Karpas-422 (cell line): Measurements from ENCODE around the gene ZNF140. TPM values are rescaled to one million over a fixed set of nuclear protein-coding genes. Genes with fewer than 3 reads are reported as not detected.

ENCODE experiments used
- DNase-seq: peaks from one replicate; pipeline ENCODE4 v3.0.0-alpha.2; 2015
- H2AFZ ChIP-seq: fragments of 200-600 bp; sonication (generic); 2 replicates; pipeline ENCODE4 v1.6.1; 2014; ENCODE audit warnings: antibody characterized with exemption, low read length, mixed read lengths
- H3K27ac ChIP-seq: fragments of 200-600 bp; sonication (generic); 2 replicates; pipeline ENCODE4 v1.5.1; 2014; ENCODE audit warnings: mild to moderate bottlenecking, low read length, moderate library complexity
- H3K27me3 ChIP-seq: fragments of 200-600 bp; sonication (generic); 2 replicates; pipeline ENCODE4 v1.6.1; 2014; ENCODE audit warnings: low read length, mixed read lengths
- H3K36me3 ChIP-seq: fragments of 200-600 bp; sonication (generic); 2 replicates; pipeline ENCODE4 v1.6.1; 2014; ENCODE audit warnings: low read length, mixed read lengths; ENCODE audit not compliant: insufficient read depth
- H3K4me1 ChIP-seq: fragments of 200-600 bp; sonication (generic); 2 replicates; pipeline ENCODE4 v1.6.1; 2014; ENCODE audit warnings: mild to moderate bottlenecking, low read length, mixed read lengths
- H3K4me2 ChIP-seq: fragments of 200-600 bp; sonication (generic); 2 replicates; pipeline ENCODE4 v1.6.1; 2014; ENCODE audit warnings: low read length, low read depth, mild to moderate bottlenecking; ENCODE audit not compliant: poor library complexity, severe bottlenecking
- H3K4me3 ChIP-seq: fragments of 200-600 bp; sonication (generic); 2 replicates; pipeline ENCODE4 v1.5.1; 2014; ENCODE audit warnings: mild to moderate bottlenecking, antibody characterized with exemption, low read length, mixed read lengths
- H3K79me2 ChIP-seq: fragments of 200-600 bp; sonication (generic); 2 replicates; pipeline ENCODE4 v1.6.1; 2014; ENCODE audit warnings: mild to moderate bottlenecking, low read length, mixed read lengths
- H3K9ac ChIP-seq: fragments of 200-600 bp; sonication (generic); 2 replicates; pipeline ENCODE4 v1.6.0; 2014; ENCODE audit warnings: low read length
- H3K9me2 ChIP-seq: fragments of 200-600 bp; sonication (generic), shearing (Covaris generic); replicated peaks from 2 replicates; pipeline ENCODE4 v1.6.0; 2014; ENCODE audit warnings: mild to moderate bottlenecking, low read length, moderate library complexity; ENCODE audit not compliant: insufficient read depth
- H3K9me3 ChIP-seq: fragments of 300-700, 200-600 bp; sonication (generic); 2 replicates; pipeline ENCODE4 v1.6.1; 2014; ENCODE audit warnings: low read length, mixed read lengths
- H4K20me1 ChIP-seq: fragments of 200-600 bp; sonication (generic); 2 replicates; pipeline ENCODE4 v1.6.1; 2014; ENCODE audit warnings: mild to moderate bottlenecking, antibody characterized with exemption, low read length, low read depth; ENCODE audit not compliant: insufficient read depth
- total RNA-seq: library from RNA; depleted of rRNA; stranded (reverse); fragments of >200 nt; shearing (Covaris generic); gene quantifications from 2 replicates; pipeline ENCODE4 v1.2.3, GENCODE V29; 2014; ENCODE audit warnings: low replicate concordance

Gene ZNF140
- total RNA-seq, 1 experiment from 2014 or later: 29.0 TPM

GRCh38 chr12:133063556-133063955, 17.2 kb upstream of the ZNF140 start:
- no peaks in the 10 kb centered on the region for H3K27me3 ChIP-seq
- no peak overlapping the region for H3K4me2 ChIP-seq
- H3K4me1 ChIP-seq: no peaks in the 10 kb centered on the region
- no peak overlapping the region for H3K4me3 ChIP-seq
- no peaks in the 10 kb centered on the region for H3K9me2 ChIP-seq
- H3K27ac ChIP-seq: no peak overlapping the region
- H3K9me3 ChIP-seq: peaks cover 75% of the 10 kb centered on the region
- no peak overlapping the region for H3K9ac ChIP-seq
- DNase-seq: no peak
- no peak overlapping the region for H2AFZ ChIP-seq
- peaks cover 12% of the 10 kb centered on the region; the same call in 1 of the 2 replicates for H3K36me3 ChIP-seq
- H4K20me1 ChIP-seq: no peaks in the 10 kb centered on the region
- H3K79me2 ChIP-seq: no peaks in the 10 kb centered on the region

GRCh38 chr12:133073836-133074235, 6.9 kb upstream of the ZNF140 start:
- Histone ChIP-seq H3K4me3 (no peak overlapping the region), H3K9me2 (no peaks in the 10 kb centered on the region), H3K9ac (no peak overlapping the region), H3K36me3 (no peaks in the 10 kb centered on the region), H3K4me1 (no peaks in the 10 kb centered on the region), H3K79me2 (no peaks in the 10 kb centered on the region), H3K9me3 (peaks cover 40% of the 10 kb centered on the region), H3K27me3 (no peaks in the 10 kb centered on the region), H3K27ac (no peak overlapping the region), H3K4me2 (no peak overlapping the region), H4K20me1 (no peaks in the 10 kb centered on the region), H2AFZ (no peak overlapping the region)
- no peak for DNase-seq

GRCh38 chr12:133080026-133080367, 726 bp upstream of the ZNF140 start:
- Histone ChIP-seq H3K79me2 (peaks cover 7% of the 10 kb centered on the region), H3K4me3 (peak overlapping the region; percentile 68), H3K9me2 (no peaks in the 10 kb centered on the region), H3K9me3 (peaks cover 54% of the 10 kb centered on the region), H4K20me1 (no peaks in the 10 kb centered on the region), H3K4me2 (peak overlapping the region; percentile 69), H2AFZ (peak overlapping the region; percentile 84), H3K9ac (peak overlapping the region; percentile 70), H3K27ac (peak overlapping the region; percentile 81), H3K27me3 (no peaks in the 10 kb centered on the region), H3K4me1 (peaks cover 9% of the 10 kb centered on the region; the same call in 1 of the 2 replicates), H3K36me3 (peaks cover 36% of the 10 kb centered on the region)
- peak; percentile 96 for DNase-seq

GRCh38 chr12:133081159-133081780, 547 bp downstream of the ZNF140 start:
- Histone ChIP-seq H3K27me3 (no peaks in the 10 kb centered on the region), H3K36me3 (peaks cover 48% of the 10 kb centered on the region), H3K9me3 (peaks cover 56% of the 10 kb centered on the region), H2AFZ (peak overlapping the region; percentile 84), H3K79me2 (peaks cover 7% of the 10 kb centered on the region), H4K20me1 (no peaks in the 10 kb centered on the region), H3K9me2 (no peaks in the 10 kb centered on the region), H3K4me3 (peak overlapping the region; percentile 68), H3K4me2 (peak overlapping the region; percentile 69), H3K9ac (peak overlapping the region; percentile 70), H3K4me1 (peaks cover 9% of the 10 kb centered on the region; the same call in 1 of the 2 replicates), H3K27ac (peak overlapping the region; percentile 81; the same call in 1 of the 2 replicates)
- no peak for DNase-seq

GRCh38 chr12:133083345-133083744, 2.6 kb downstream of the ZNF140 start:
- H4K20me1 ChIP-seq: no peaks in the 10 kb centered on the region
- H3K4me3 ChIP-seq: no peak overlapping the region
- H3K27me3 ChIP-seq: no peaks in the 10 kb centered on the region
- DNase-seq: no peak
- no peak overlapping the region for H3K4me2 ChIP-seq
- peaks cover 54% of the 10 kb centered on the region for H3K9me3 ChIP-seq
- no peak overlapping the region for H3K27ac ChIP-seq
- H3K36me3 ChIP-seq: peaks cover 61% of the 10 kb centered on the region
- H3K9ac ChIP-seq: no peak overlapping the region
- no peak overlapping the region for H2AFZ ChIP-seq
- no peaks in the 10 kb centered on the region for H3K9me2 ChIP-seq
- peaks cover 9% of the 10 kb centered on the region; the same call in 1 of the 2 replicates for H3K4me1 ChIP-seq
- H3K79me2 ChIP-seq: peaks cover 7% of the 10 kb centered on the region

- no peak overlapping the region for H3K4me2 ChIP-seq
- peaks cover 77% of the 10 kb centered on the region for H3K9me3 ChIP-seq
- H3K9ac ChIP-seq: no peak overlapping the region
- H3K4me1 ChIP-seq: no peaks in the 10 kb centered on the region
- peaks cover 69% of the 10 kb centered on the region for H3K36me3 ChIP-seq
- no peak overlapping the region for H3K4me3 ChIP-seq
- no peaks in the 10 kb centered on the region for H4K20me1 ChIP-seq
- no peak overlapping the region for H2AFZ ChIP-seq
- no peak overlapping the region for H3K27ac ChIP-seq
- DNase-seq: no peak
- 0 out of 2 replicates have a peak, but pooled peaks cover 5% of the 10 kb centered on the region for H3K79me2 ChIP-seq
- H3K27me3 ChIP-seq: no peaks in the 10 kb centered on the region
- no peaks in the 10 kb centered on the region for H3K9me2 ChIP-seq
Observed at GRCh38 chr12:133105620-133106019, 24.9 kb downstream of the ZNF140 start.

GRCh38 chr12:133106253-133106652, 25.5 kb downstream of the ZNF140 start:
- peaks cover 70% of the 10 kb centered on the region for H3K36me3 ChIP-seq
- DNase-seq: no peak
- no peaks in the 10 kb centered on the region for H3K4me1 ChIP-seq
- no peaks in the 10 kb centered on the region for H4K20me1 ChIP-seq
- peaks cover 82% of the 10 kb centered on the region for H3K9me3 ChIP-seq
- no peak overlapping the region for H2AFZ ChIP-seq
- H3K4me2 ChIP-seq: no peak overlapping the region
- 0 out of 2 replicates have a peak, but pooled peaks cover 5% of the 10 kb centered on the region for H3K79me2 ChIP-seq
- H3K9me2 ChIP-seq: no peaks in the 10 kb centered on the region
- no peak overlapping the region for H3K27ac ChIP-seq
- no peak overlapping the region for H3K4me3 ChIP-seq
- no peak overlapping the region for H3K9ac ChIP-seq
- H3K27me3 ChIP-seq: no peaks in the 10 kb centered on the region

GRCh38 chr12:133107121-133107520, 26.4 kb downstream of the ZNF140 start:
- H3K27ac ChIP-seq: no peak overlapping the region
- H3K4me3 ChIP-seq: no peak overlapping the region
- H3K4me2 ChIP-seq: no peak overlapping the region
- no peak overlapping the region for H3K9ac ChIP-seq
- H2AFZ ChIP-seq: no peak overlapping the region
- DNase-seq: no peak
- no peaks in the 10 kb centered on the region for H3K9me2 ChIP-seq
- no peaks in the 10 kb centered on the region for H4K20me1 ChIP-seq
- no peaks in the 10 kb centered on the region for H3K27me3 ChIP-seq
- H3K36me3 ChIP-seq: peaks cover 65% of the 10 kb centered on the region
- no peaks in the 10 kb centered on the region for H3K4me1 ChIP-seq
- 0 out of 2 replicates have a peak, but pooled peaks cover 5% of the 10 kb centered on the region for H3K79me2 ChIP-seq
- H3K9me3 ChIP-seq: peaks cover 80% of the 10 kb centered on the region
